Measurements from ENCODE around the gene STAC2. TPM values are rescaled to one million over a fixed set of nuclear protein-coding genes. Genes with fewer than 3 reads are reported as not detected.

The STAC2 gene
- total RNA-seq, 1 donor from 2014 or later = 0.98 TPM

- intact Hi-C loops (cut with DNase I) = no loop called here
- no peaks in the 10 kb centered on the region for H3K9me3 ChIP-seq
- no peak for DNase-seq (ENCODE audit: extremely low spot score in 2 of 2)
- no peaks in the 10 kb centered on the region for H3K27me3 ChIP-seq
- H3K4me1 ChIP-seq = peaks cover 5% of the 10 kb centered on the region
- H3K4me3 ChIP-seq = no peak overlapping the region
- no peaks in the 10 kb centered on the region for H3K36me3 ChIP-seq
- TF ChIP-seq POLR2AphosphoS5 (IDR thresholded peaks at IDR 0.05; ENCODE audit: insufficient read depth in 1 of 2, low read depth in 1 of 2) = peak in 1 of 2 donors; percentile 33
- TF ChIP-seq, protein P1, sequence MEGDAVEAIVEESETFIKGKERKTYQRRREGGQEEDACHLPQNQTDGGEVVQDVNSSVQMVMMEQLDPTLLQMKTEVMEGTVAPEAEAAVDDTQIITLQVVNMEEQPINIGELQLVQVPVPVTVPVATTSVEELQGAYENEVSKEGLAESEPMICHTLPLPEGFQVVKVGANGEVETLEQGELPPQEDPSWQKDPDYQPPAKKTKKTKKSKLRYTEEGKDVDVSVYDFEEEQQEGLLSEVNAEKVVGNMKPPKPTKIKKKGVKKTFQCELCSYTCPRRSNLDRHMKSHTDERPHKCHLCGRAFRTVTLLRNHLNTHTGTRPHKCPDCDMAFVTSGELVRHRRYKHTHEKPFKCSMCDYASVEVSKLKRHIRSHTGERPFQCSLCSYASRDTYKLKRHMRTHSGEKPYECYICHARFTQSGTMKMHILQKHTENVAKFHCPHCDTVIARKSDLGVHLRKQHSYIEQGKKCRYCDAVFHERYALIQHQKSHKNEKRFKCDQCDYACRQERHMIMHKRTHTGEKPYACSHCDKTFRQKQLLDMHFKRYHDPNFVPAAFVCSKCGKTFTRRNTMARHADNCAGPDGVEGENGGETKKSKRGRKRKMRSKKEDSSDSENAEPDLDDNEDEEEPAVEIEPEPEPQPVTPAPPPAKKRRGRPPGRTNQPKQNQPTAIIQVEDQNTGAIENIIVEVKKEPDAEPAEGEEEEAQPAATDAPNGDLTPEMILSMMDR (IDR thresholded peaks at IDR 0.05) = no peak
- H3K27ac ChIP-seq = no peak overlapping the region
Observed at GRCh38 chr17:39238311-39238972, 12.7 kb upstream of the STAC2 start.

DNA sequence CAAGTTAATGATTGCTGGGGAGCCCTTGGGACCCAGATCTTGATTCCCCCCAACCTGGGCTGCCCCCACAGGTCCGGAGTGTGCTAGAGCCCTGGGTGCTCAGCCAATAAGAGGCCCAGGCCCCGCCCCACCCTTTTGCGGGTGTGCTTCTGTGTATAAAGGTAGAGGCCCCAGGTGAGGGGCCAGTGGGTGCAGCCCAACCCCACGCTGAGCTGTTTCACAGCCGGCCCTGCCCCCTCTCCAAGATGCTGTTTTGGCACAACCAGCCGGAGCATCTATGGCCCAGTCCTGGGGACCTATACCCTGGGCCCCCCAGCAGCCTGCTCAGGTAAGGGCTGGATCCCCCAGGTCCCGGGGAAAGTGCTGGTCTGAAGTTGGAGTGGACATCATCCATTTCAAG lies 11.8 kb upstream of the STAC2 start:
- no peak overlapping the region for H3K27ac ChIP-seq
- TF ChIP-seq POLR2A (IDR thresholded peaks at IDR 0.05) (no peak), POLR2AphosphoS5 (IDR thresholded peaks at IDR 0.05; ENCODE audit: insufficient read depth in 1 of 2, low read depth in 1 of 2) (no peak)
- TF ChIP-seq, protein P1 (IDR thresholded peaks at IDR 0.05) = no peak
- H3K36me3 ChIP-seq = no peaks in the 10 kb centered on the region
- peaks cover 5% of the 10 kb centered on the region for H3K4me1 ChIP-seq
- DNase-seq (ENCODE audit: extremely low spot score in 2 of 2) = no peak
- intact Hi-C loops (cut with DNase I) = no loop called here
- no peaks in the 10 kb centered on the region for H3K27me3 ChIP-seq
- no peaks in the 10 kb centered on the region for H3K9me3 ChIP-seq
- no peak overlapping the region for H3K4me3 ChIP-seq

- Histone ChIP-seq H3K4me3 (no peak overlapping the region), H3K36me3 (no peaks in the 10 kb centered on the region), H3K4me1 (peaks cover 8% of the 10 kb centered on the region), H3K27ac (no peak overlapping the region), H3K27me3 (no peaks in the 10 kb centered on the region), H3K9me3 (no peaks in the 10 kb centered on the region)
- DNase-seq (ENCODE audit: extremely low spot score in 2 of 2) = no peak
- intact Hi-C loops (cut with DNase I) = no loop called here
- no peak for TF ChIP-seq POLR2AphosphoS5 (IDR thresholded peaks at IDR 0.05; ENCODE audit: insufficient read depth in 1 of 2, low read depth in 1 of 2)
- TF ChIP-seq, protein P1 (IDR thresholded peaks at IDR 0.05) = no peak
- no peak for TF ChIP-seq POLR2A (IDR thresholded peaks at IDR 0.05)
Observed at GRCh38 chr17:39236981-39237441, 11.3 kb upstream of the STAC2 start.

GRCh38 chr17:39236450-39236927 lies 10.7 kb upstream of the STAC2 start:
- Histone ChIP-seq H3K9me3 (no peaks in the 10 kb centered on the region), H3K4me1 (peaks cover 14% of the 10 kb centered on the region), H3K27ac (no peak overlapping the region), H3K36me3 (no peaks in the 10 kb centered on the region), H3K4me3 (no peak overlapping the region), H3K27me3 (no peaks in the 10 kb centered on the region)
- intact Hi-C loops (cut with DNase I) = no loop called here
- DNase-seq (ENCODE audit: extremely low spot score in 2 of 2) = no peak
- TF ChIP-seq POLR2AphosphoS5 (IDR thresholded peaks at IDR 0.05; ENCODE audit: insufficient read depth in 1 of 2, low read depth in 1 of 2) (no peak), POLR2A (IDR thresholded peaks at IDR 0.05) (no peak)
- TF ChIP-seq, protein P1 (IDR thresholded peaks at IDR 0.05) = no peak

All from vagina (tissue), 2 donors.